Measurements from ENCODE around the gene MNAT1. TPM values are rescaled to one million over a fixed set of nuclear protein-coding genes. Genes with fewer than 3 reads are reported as not detected.

Gene MNAT1
- total and polyA plus RNA-seq, 8 donors, result 21.6 to 39.0 (median 34.8) TPM

GRCh38 chr14:60972295-60972694 is 237.7 kb downstream of the MNAT1 start:
- no peaks in the 10 kb centered on the region for H3K27me3 ChIP-seq
- intact Hi-C loops (cut with DNase I), result no loop called here
- DNase-seq (peak in 1 of 4 donors; percentile 67), ATAC-seq (no peak)
- H3K36me3 ChIP-seq, result no peaks in the 10 kb centered on the region
- no peak overlapping the region for H3K4me3 ChIP-seq
- no peak for TF ChIP-seq CTCF (IDR thresholded peaks at IDR 0.05)
- H3K4me1 ChIP-seq, result no peaks in the 10 kb centered on the region
- H3K9me3 ChIP-seq, result no peaks in the 10 kb centered on the region
- no peak overlapping the region for H3K27ac ChIP-seq

- no peak for DNase-seq
- H3K9me3 ChIP-seq, result no peaks in the 10 kb centered on the region
- no peaks in the 10 kb centered on the region for H3K4me1 ChIP-seq
- no peak overlapping the region for H3K27ac ChIP-seq
- H3K27me3 ChIP-seq, result no peaks in the 10 kb centered on the region
- no peak for ATAC-seq
- intact Hi-C loops (cut with DNase I), result no loop called here
- no peak for TF ChIP-seq CTCF (IDR thresholded peaks at IDR 0.05)
- H3K4me3 ChIP-seq, result no peak overlapping the region
- H3K36me3 ChIP-seq, result no peaks in the 10 kb centered on the region
These were observed 238.5 kb downstream of the MNAT1 start for GRCh38 chr14:60973070-60973469.

GRCh38 chr14:60974090-60974651 is 239.6 kb downstream of the MNAT1 start:
- Histone ChIP-seq H3K9me3 (no peaks in the 10 kb centered on the region), H3K27me3 (no peaks in the 10 kb centered on the region), H3K36me3 (no peaks in the 10 kb centered on the region), H3K27ac (no peak overlapping the region), H3K4me3 (no peak overlapping the region), H3K4me1 (no peaks in the 10 kb centered on the region)
- intact Hi-C loops (cut with DNase I), result no loop called here
- TF ChIP-seq CTCF (IDR thresholded peaks at IDR 0.05), result no peak
- ATAC-seq, result no peak
- DNase-seq, result peak in 2 of 4 donors; percentile 80 to 87

- Histone ChIP-seq H3K4me3 (no peak overlapping the region), H3K36me3 (no peaks in the 10 kb centered on the region), H3K27me3 (no peaks in the 10 kb centered on the region), H3K27ac (no peak overlapping the region), H3K9me3 (no peaks in the 10 kb centered on the region), H3K4me1 (peaks cover 0 to 13% of the 10 kb centered on the region in 2 donors)
- intact Hi-C loops (cut with DNase I), result no loop called here
- TF ChIP-seq CTCF (IDR thresholded peaks at IDR 0.05), result no peak
- ATAC-seq (no peak), DNase-seq (no peak)
These were observed 241.0 kb downstream of the MNAT1 start for GRCh38 chr14:60975551-60975950.

GRCh38 chr14:60977847-60978246 is 243.3 kb downstream of the MNAT1 start:
- Histone ChIP-seq H3K27me3 (no peaks in the 10 kb centered on the region), H3K9me3 (no peaks in the 10 kb centered on the region), H3K4me1 (peaks cover 9 to 25% of the 10 kb centered on the region in 2 donors), H3K27ac (no peak overlapping the region), H3K4me3 (no peak overlapping the region), H3K36me3 (no peaks in the 10 kb centered on the region)
- intact Hi-C loops (cut with DNase I), result no loop called here
- ATAC-seq (no peak), DNase-seq (no peak)
- TF ChIP-seq CTCF (IDR thresholded peaks at IDR 0.05), result no peak
